GM18868 (cell line): ENCODE results near the gene BMP7.
"Not testable (repeated sequence)": the region's sequence is repeated elsewhere in the genome, so short reads cannot be mapped to it uniquely, and the experiment has no call there.

Source experiments
- ATAC-seq: cut with Tn5 transposase; IDR thresholded peaks from one replicate; pipeline ENCODE4 v1.9.1; 2021; ENCODE audit warnings: mild to moderate bottlenecking, moderate library complexity; ENCODE audit not compliant: unreplicated experiment

Gene BMP7

DNA sequence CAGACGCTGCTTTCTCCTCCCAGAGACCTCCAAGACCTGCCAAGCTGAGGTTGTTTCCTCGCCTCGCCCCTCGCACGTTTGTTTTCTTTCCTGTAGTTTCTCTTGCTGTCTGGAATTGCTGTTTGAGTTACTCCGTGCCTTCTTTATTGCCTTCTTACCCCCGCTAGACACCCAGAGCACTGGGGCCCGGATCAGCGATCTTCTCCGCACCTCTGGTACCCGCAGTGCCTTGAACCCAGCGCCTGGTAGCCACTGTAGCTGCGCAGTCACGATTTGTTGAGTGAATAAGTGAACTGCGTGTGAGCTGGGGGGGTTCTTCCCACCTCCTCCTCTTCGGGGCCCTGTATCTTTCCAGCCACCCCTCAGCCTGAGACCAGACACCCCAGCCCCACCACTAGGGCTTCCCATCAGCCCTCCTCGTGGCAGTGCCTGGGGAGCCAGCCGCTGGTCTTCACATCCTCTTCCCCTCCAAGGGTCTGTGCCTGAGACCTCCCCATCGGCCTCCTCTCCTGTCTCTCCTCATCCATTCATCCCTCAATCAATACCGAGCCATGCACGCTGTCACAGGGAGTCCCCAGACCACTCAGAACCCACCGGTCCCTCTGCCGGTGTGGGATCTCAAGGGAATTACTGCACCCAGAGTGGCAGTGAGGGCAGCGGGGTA, 849 bp upstream of the BMP7 start:
- ATAC-seq, result no peak

DNA sequence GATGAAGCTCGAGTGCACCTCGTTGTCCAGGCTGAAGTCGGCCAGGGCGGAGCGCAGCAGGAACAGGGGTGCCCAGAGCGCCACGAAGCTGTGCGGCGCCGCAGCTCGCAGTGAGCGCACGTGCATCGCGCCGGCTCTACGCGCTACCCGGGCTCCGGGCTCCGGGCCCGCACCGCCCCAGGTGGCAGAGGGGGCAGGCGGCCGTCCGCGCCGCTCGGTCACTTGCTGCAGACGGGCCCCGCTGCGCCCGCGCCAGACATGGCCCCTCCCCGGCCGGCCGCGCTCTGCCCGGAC, 497 bp downstream of the BMP7 start:
- ATAC-seq, result no peak

DNA sequence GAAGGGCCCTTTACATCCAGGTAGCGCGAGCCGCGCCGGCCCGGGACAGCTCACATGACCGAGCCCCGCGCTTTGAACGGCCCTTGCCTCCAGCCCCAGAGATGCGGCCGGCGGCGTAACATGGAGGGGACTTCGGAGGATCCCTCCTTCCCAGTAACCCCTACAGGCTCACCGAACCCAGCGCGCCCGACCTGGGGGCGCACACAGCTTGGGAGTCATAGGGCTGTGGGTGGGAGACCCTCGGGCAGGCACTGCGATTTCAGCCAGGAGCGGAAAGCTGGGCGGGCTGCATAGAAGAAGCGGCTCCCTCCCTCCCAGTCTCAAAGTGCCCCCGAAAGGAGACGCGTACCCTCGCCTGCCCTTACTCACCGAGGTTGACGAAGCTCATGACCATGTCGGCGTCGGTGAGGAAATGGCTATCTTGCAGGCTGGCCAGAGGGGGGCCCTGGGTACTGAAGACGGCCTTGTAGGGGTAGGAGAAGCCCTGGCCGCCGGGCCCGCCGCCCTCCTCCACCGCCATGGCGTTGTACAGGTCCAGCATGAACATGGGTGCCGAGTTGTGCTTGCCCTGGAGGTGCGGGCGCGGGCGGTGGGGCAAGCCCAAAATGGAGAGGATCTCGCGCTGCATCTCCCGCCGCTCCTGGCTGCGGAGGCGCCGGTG, 975 bp downstream of the BMP7 start:
- no peak for ATAC-seq

DNA sequence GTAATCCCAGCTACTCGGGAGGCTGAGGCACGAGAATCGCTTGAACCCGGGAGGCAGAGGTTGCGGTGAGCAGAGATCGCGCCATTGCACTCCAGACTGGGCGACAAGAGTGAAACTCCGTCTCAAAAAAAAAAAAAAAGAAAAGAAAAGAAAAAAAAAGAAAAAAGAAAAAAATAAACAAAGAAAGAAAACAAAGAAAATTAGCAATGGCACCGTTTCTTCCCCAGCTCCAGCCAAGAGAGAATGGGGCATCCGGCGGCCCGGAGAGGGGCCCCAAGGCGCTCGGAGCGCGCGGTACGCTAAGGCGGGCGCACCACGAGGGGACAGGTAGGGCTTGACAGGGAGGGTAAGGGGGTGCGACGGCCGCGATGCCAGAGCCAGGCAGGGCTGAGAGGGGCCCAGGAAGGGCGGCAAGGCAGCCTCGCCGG, 1.5 kb downstream of the BMP7 start:
- ATAC-seq, result not testable (repeated sequence)

DNA sequence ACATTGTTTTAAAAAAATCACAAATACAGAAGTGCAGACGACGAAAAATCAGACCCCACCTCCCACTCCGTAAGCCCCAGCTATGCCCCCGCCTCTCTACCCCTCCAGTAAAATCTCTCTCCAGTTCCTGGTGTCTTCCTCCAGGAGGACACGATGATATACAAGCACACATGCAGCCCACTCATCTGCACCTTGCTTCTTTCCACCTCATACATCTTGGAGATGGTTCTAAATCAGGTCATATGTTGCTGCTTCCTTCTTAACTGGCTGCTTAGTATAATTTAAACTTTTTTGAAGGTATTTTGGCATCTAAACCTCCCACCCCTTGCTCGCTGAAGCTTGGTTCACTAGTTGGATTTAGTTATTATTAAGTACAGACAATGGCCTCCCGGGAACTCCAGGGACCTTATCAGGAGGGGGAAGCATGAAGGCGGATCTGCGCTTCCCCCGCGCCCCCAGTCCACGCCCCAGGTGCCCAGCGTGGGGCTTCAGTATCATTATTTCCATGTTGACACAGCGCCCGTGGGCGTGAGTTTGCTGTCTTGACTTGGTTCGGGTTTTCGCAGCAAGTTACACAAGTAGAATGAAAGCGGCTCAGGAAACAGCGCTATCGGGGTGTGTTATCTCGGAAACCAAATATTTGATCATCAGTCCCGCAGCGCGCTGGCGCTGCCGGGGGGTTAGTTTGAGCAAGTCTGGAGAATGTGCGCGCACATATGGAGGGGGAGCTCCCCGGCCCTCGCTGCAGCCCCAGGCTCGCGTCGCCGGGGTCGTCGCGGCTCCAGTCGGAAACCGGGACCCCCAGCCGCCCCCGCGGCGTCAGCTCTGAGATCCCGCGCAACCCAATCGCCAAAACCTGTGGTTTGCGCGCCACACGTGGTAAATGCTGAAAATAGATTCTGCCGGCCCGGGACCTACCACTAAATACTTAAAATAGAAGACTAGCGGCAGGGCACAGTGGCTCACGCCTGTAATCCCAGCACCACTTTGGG, 2.3 kb downstream of the BMP7 start:
- ATAC-seq, result no peak

DNA sequence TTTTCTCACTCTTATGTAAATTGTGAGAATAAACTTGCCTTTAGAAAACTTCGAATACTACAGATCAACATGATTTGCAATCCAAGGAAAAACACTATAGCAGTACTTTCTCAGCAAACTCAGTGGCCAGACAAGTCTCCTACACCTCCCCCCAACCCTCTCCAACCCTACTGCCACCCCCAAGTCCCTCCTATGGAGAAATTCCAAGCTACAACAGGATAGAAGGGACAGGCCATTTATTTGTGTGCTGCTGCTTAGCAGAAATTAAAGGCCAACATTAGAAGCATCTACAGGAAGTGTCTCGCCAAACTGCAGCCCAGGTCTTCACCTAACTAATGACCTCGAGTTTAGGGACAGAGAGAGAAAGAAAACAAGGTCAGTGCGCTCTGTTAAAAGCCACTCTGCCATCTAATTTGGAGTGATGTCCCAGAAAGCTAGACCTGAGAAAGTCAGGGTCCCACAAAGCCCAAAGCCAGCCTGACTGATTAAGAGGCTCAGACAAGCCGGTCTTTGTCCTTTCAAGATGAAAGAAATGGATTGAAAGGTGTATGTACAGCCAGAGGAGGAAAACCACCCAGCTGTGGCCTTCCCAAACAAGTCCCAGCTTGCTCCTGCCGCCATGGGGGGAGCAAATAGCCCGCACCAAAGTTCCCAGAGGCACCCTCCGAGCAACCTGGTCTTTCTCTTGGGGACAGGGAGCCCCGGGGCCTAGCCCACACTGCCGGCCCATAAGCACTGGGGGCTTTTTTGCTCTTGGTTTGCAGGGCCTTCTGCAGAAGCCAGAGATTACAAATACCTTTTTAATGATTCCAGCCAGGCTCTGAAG, 3.4 kb downstream of the BMP7 start:
- ATAC-seq, result no peak

DNA sequence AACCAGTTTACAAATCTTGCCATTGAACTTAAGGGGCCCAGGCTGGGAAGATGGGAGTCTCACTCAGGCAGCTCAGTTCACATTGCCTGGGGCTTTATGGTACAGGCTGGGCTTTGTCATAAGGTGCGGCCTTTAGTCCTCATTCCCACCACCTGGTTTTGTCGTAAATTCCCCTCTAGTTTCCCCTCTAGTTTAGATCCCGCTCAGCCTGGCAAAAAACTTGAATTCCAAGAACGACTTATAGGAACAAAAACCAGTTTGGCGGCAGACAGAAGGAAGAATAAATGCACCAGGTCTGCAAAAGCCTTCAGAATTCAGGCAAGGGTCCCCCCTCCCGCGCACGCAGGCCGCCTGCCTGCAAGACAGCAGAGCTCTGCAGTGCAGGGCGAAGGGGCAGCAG, 4.1 kb downstream of the BMP7 start:
- ATAC-seq, result no peak

DNA sequence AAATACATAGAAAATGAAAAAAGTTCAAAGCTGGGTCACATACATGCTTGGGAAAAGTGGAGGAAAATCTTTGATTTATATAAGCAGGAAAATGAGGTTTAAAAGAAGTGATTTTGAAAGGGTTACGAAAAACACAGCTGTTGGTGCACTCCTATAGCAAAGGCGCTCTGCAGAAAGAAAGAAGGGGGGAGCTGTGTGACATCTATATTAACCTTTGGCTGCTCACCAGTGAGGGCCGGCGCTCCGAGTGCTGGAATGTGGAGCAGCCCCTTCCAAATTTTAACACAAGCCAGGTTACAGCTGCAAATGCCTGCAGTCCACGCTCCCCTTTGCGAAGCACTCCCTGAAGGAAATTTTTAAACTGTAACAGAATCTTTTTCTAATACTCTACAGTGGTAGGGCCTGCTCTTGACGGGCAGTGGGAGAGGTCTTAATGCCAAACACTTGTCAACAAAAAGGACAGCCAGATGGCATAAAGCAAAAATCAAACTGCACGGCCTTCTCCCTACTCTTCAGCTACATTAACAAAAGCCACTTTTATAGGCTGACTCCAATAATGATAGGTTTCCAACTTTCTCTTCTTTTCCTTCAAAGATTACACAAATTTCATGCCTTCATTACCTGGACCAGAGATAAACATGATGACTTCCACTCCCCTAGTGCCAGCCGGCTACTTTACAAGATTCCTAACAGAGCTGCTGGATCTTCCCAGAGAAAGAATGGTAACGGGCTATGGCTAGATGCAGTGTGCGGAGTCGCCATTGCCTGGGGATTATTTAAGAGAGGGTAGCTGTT, 4.8 kb downstream of the BMP7 start:
- no peak for ATAC-seq

DNA sequence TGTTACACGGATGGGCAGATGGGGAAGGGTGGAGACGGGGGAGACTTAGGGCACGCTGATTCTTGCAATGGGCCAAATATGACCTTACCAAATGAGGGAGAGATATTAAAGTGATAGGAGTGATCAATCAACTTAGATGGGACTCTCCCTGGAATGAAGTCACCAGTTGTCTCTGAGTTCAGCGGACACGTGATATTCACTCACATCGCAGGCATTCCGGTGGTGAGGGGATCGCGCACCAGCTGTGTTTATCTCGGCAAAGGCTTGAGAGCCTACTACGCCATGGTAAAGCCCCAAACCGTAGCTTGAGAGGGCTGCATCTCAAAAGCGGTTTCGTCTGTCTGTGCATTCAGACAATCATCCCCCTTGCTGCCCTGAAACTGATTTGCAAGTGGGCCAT, 5.5 kb downstream of the BMP7 start:
- ATAC-seq, result no peak

DNA sequence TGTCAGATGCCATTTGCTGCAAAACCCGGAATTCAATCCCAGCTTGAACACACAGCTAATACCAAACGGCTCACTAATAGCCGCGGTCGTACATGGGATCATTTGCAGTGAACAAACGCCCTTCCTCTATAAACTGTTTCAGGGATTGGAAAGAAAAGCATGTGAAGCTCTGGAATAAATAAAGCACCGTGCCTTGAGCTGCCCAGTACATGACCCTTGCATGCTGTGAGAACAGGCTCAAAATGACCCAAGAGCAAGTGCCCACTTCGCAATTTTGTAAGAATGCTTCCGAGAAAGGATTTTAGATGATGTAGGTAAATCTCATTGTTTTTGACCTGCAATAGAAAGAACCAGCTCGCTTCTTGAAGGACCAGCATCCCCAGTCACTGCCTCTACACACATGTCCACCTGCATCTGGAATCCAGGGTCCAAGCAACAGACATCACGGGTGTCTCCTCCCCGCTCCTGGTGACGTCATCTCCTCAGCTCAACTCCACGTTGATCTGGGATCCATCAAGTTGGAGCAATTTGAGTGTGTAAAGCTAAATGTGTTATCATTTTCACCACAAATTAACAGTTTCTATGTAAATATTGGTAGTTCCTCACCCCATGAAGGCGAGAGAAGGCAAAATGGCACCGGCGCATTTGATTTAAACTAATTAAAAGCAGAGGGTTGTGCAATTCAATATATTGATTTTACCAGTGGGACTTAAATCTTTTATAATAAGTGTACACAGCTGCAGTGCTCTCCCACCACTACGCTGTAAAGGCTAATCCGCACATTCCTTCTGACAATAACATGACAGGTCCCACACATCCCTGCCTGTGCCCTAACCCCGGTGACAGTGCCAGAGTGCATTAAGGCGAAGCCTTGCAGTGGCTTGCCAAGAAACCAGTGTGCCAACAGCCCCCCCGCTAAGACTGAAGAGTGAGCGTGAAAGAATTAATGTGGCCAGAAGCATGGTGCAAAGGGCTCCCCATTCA, 6.2 kb downstream of the BMP7 start:
- ATAC-seq, result no peak

DNA sequence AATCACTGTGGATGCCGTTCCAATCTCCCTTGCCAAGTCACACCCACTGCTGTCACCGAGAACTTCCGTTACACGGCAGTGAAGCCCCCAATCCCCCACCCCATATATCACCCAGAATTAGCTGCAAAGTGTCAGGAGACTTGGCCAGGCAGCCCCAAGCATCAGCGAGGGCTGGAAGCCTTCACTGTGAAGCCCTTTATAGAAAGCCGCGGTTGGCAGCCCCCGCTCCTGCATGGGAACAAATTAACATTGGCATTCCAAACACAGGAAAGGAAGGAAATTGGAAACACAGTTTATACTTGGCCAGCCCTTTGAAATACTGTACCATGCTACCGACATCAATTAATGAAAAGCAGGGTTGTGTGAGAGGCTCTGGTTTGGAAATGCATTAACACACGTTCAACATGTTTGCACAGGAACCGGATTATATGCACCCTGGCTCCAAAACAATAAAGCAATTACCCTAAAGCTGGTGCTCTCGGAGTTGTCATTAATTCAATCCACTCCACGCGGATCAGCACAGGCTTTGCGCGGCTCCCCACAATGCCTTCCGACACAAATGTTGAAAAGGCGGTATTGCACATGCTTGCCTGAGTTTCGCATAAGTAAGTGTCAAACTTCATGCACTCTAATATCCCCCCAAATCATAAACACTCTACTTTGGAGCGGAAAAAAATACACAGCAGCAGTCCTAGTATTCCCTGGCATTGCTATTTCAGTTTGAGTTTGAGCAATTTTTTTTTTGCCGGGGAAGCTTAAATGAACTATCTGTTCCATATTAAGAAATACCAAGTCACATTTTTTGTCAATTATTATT, 7.1 kb downstream of the BMP7 start:
- ATAC-seq, result no peak

DNA sequence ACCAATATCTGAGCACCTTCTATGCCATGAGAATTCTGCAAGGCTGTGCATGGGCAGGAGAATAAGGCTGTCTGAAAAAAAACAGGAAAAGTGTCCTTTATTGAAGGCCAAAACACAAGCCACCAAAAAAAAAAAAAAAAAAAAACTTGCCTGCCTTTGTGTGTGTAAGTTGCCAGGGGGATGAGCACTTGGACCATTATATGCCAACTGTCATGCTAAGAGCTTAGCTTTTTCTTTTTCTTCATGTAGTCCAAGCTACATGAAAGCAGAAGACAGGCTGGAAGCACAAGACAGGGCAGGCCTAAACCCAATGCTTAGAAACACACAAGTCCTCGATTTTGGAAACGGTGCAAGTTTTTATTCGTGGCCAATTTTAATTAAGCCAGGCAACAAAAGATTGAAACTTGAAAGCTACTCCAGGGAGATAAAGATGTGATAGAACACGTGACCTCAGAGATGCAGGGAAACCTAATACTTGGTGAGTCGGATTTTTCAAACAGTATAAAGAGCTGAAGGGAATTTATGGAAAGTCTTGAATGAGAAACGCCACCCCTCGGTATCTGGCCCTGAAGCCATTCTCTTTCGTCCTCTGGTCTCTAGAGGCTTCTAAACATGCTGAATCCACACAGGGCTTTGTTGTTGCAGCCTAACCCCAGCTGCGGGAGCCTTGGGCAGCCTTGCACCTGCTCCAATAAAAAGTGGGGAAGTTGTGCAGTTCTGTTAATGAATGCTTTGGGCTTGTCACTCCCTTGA, 8.6 kb downstream of the BMP7 start:
- ATAC-seq, result no peak

DNA sequence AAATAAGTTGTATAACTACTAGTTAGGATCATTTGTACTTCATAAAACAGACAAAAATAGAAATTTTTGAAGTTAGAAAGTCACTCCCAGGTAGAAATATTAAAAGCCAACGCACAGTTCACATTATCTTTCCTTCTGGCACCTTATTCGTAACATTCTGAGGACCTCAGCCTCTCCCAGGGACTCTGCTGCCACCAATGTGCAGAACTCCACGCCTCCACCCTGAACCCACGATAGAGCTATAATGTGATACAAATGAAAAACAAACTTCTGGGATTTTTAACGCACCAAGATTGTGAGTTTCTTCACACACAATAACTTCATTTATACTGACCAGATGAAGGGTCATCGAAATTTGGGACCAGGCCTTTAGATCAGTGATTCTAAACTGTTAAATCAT, 9.5 kb downstream of the BMP7 start:
- ATAC-seq, result no peak

DNA sequence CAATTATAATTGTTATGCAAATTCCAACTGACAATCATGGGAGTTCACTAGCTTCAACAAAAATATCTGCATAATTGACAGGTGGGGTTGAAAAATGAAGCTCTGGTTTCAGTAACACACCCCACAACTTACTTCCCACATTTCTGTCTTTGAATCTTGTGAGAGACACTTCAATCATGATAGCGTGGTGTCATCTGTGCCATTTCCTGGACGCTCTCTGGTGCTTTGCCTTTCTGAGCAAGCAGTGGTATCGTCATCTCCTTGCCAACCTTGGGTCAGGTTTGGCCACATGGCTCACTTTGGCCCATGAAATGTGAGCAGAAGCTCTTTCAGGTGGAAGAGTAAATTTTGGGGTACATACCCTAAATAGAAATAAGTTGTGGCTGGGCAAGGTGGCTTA, 10.2 kb downstream of the BMP7 start:
- no peak for ATAC-seq

DNA sequence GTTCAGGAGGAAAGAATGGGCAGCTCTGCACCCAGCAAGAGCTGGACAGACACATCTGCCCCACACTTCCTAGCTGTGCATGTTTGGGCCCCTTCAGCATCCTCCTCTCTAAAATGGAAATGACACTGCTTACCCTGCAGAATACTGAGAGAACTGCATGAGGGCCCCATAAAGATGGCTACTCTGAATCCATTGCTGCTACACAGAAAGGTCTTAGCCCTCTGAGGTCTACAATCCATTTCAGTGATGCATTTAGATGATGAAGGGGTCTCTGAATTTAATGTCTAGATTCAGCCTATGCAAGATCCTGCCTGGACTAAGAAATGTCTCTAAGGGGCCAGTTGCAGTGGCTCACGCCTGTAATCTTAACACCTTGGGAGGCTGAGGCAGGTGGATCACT, 11.3 kb downstream of the BMP7 start:
- no peak for ATAC-seq

DNA sequence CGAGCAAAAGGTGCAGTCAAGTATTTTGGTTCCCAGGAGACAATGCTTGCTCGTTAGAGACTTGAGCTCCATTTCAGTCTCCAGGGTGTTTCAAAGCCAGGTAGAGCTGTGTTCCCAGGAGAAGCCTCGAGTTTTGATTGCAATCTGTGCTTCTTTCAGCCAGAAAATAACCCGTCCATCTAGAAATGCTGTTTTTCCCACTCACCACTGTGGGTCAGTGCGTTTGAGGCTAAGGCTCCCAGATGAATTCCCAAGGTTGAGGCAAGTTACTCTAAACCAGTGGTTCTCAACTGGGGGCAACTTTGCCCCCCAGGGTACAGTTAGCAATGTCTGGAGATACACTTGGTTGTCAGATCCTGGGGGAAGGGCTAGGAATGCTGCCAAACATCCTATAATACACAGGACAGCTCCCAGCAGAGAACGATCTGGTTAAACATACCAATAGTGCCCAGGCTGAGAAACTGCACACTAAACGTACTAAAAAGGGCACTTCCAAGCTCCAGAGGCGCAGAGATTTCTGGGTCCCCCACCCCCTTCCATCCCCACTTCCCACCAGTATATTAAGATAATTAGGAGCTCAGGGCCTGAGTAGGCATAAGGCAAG, 13.8 kb downstream of the BMP7 start:
- no peak for ATAC-seq

DNA sequence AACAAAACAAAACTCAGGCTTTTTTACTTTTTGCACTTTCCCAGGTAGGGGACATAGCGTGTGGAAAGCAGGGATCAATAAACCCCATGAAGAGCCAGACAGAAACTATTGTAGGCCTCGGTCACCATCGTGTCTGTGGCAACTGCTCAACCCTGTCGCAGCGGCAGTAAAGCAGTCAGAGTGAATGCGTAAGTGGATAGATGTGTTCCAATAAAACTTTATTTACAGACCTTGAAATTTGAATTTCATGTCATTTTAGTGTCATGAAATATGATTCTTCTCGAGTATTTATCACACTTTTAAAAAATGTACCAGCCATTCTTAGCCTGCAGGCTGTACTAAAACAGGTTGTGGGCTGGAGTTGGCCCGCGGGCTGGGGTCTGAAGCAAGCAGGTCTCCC, 14.5 kb downstream of the BMP7 start:
- ATAC-seq, result no peak
